ENCODE results near the gene NFE2L3.
"Not testable (repeated sequence)": the region's sequence is repeated elsewhere in the genome, so short reads cannot be mapped to it uniquely, and the experiment has no call there.

DNA sequence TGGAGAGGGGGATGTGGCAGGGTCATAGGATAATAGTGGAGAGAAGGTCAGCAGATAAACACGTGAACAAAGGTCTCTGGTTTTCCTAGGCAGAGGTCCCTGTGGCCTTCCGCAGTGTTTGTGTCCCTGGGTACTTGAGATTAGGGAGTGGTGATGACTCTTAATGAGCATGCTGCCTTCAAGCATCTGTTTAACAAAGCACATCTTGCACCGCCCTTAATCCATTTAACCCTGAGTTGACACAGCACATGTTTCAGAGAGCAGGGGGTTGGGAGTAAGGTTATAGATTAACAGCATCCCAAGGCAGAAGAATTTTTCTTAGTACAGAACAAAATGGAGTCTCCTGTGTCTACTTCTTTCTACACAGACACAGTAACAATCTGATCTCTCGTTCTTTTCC, 23.9 kb downstream of the NFE2L3 start:
- TF ChIP-seq, protein P1, sequence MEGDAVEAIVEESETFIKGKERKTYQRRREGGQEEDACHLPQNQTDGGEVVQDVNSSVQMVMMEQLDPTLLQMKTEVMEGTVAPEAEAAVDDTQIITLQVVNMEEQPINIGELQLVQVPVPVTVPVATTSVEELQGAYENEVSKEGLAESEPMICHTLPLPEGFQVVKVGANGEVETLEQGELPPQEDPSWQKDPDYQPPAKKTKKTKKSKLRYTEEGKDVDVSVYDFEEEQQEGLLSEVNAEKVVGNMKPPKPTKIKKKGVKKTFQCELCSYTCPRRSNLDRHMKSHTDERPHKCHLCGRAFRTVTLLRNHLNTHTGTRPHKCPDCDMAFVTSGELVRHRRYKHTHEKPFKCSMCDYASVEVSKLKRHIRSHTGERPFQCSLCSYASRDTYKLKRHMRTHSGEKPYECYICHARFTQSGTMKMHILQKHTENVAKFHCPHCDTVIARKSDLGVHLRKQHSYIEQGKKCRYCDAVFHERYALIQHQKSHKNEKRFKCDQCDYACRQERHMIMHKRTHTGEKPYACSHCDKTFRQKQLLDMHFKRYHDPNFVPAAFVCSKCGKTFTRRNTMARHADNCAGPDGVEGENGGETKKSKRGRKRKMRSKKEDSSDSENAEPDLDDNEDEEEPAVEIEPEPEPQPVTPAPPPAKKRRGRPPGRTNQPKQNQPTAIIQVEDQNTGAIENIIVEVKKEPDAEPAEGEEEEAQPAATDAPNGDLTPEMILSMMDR (IDR thresholded peaks at IDR 0.05; ENCODE audit: poor library complexity), result not testable (repeated sequence)
- TF ChIP-seq EZH2phosphoT487 (IDR thresholded peaks at IDR 0.05; ENCODE audit: low read depth, severe bottlenecking, unreplicated experiment), result not testable (repeated sequence)

Data from hepatocyte (in vitro differentiated cells).